Body of pancreas (tissue), 4 donors: Measurements from ENCODE around the gene ATXN3L.

ENCODE experiments used
- CTCF ChIP-seq, 7 experiments: fragments of 450-650 bp in 4 of 7; fragments of 200-600 bp in 3 of 7; sonication (generic) in 3 of 7; IDR thresholded peaks; one replicate each; pipeline ENCODE4 v1.5.1; 2016 to 2019; ENCODE audit warnings: antibody characterized with exemption in 7 of 7
- POLR2A ChIP-seq, 3 donors: fragments of 450-650 bp; IDR thresholded peaks; one replicate each; pipeline ENCODE4 v1.6.1; 2016; ENCODE audit warnings: antibody characterized with exemption in 3 of 3, mild to moderate bottlenecking in 2 of 3

GRCh38 chrX:13279279-13280018, 40.4 kb downstream of the ATXN3L start:
- TF ChIP-seq POLR2A (IDR thresholded peaks at IDR 0.05) (no peak), CTCF (IDR thresholded peaks at IDR 0.05) (no peak)
